Keratinocyte (primary cell): Measurements from ENCODE around the gene TMPRSS6. TPM values are rescaled to one million over a fixed set of nuclear protein-coding genes. Genes with fewer than 3 reads are reported as not detected.

ENCODE experiments used
- DNase-seq: peaks from one replicate; pipeline ENCODE4 v3.0.0-alpha.2; 2011; ENCODE audit warnings: low read depth, missing footprints, low spot score
- FAIRE-seq: peaks from 2 replicates; lab custom pipeline; 2011; peaks lifted over from hg19 to GRCh38; lab: Jason Lieb, UNC
- H2AFZ ChIP-seq: 2 replicates; pipeline ENCODE4 v1.6.0; 2012; ENCODE audit warnings: low read length, control low read depth, inconsistent platforms; ENCODE audit not compliant: control insufficient read depth
- H3K27ac ChIP-seq: 2 replicates; pipeline ENCODE4 v1.5.1; 2011; ENCODE audit warnings: low read length; ENCODE audit not compliant: control insufficient read depth, insufficient read depth
- H3K27me3 ChIP-seq: 3 replicates; pipeline ENCODE4 v1.6.0; 2011; ENCODE audit warnings: low read length; ENCODE audit not compliant: control insufficient read depth, insufficient read depth; ENCODE audit errors: extremely low read depth
- H3K36me3 ChIP-seq, 2 experiments: 2 replicates in 1 of 2; 3 replicates in 1 of 2; pipeline ENCODE4 v1.5.1; 2011; ENCODE audit warnings: low read length in 2 of 2, mild to moderate bottlenecking in 1 of 2; ENCODE audit not compliant: control insufficient read depth in 2 of 2, insufficient read depth in 2 of 2; ENCODE audit errors: extremely low read depth in 1 of 2
- H3K4me1 ChIP-seq: 3 replicates; pipeline ENCODE4 v1.5.1; 2011; ENCODE audit warnings: low read length; ENCODE audit not compliant: control insufficient read depth, insufficient read depth; ENCODE audit errors: extremely low read depth
- H3K4me2 ChIP-seq: 3 replicates; pipeline ENCODE4 v1.6.0; 2011; ENCODE audit warnings: low read depth, low read length; ENCODE audit not compliant: control insufficient read depth, insufficient read depth; ENCODE audit errors: extremely low read depth
- H3K4me3 ChIP-seq, 3 experiments: fragments of 200-600 bp in 1 of 3; sonication (generic) in 1 of 3; 2 replicates in 2 of 3; 3 replicates in 1 of 3; pipeline ENCODE4 v1.5.1; 2011 to 2016; ENCODE audit warnings: low read length in 3 of 3, mild to moderate bottlenecking in 3 of 3, control low read depth in 2 of 3, inconsistent platforms in 1 of 3, low read depth in 1 of 3, mixed read lengths in 1 of 3, mixed run types in 1 of 3, moderate library complexity in 1 of 3; ENCODE audit not compliant: control insufficient read depth in 2 of 3, insufficient read depth in 2 of 3; ENCODE audit errors: extremely low read depth in 1 of 3
- H3K79me2 ChIP-seq: 2 replicates; pipeline ENCODE4 v1.6.0; 2012; ENCODE audit warnings: low read length; ENCODE audit not compliant: control insufficient read depth, insufficient read depth
- H3K9ac ChIP-seq: 3 replicates; pipeline ENCODE4 v1.6.0; 2011; ENCODE audit warnings: low read length; ENCODE audit not compliant: control insufficient read depth, insufficient read depth; ENCODE audit errors: extremely low read depth
- H3K9me1 ChIP-seq: 3 replicates; pipeline ENCODE4 v1.6.0; 2011; ENCODE audit warnings: low read length; ENCODE audit not compliant: control insufficient read depth, insufficient read depth; ENCODE audit errors: extremely low read depth
- H3K9me3 ChIP-seq: 2 replicates; pipeline ENCODE4 v1.5.1; 2012; ENCODE audit warnings: low read depth, low read length; ENCODE audit not compliant: control insufficient read depth
- H4K20me1 ChIP-seq: 3 replicates; pipeline ENCODE4 v1.6.0; 2011; ENCODE audit warnings: low read length; ENCODE audit not compliant: control insufficient read depth, insufficient read depth; ENCODE audit errors: extremely low read depth
- CTCF ChIP-seq, 3 experiments: IDR thresholded peaks in 1 of 3; conservative IDR thresholded peaks in 1 of 3; optimal IDR thresholded peaks in 1 of 3; 2 replicates in 2 of 3; 3 replicates in 1 of 3; pipeline versions ENCODE3 to v1.5.1; 2011; ENCODE audit warnings: low read length in 3 of 3, mild to moderate bottlenecking in 3 of 3, moderate library complexity in 2 of 3, control low read depth in 1 of 3, inconsistent platforms in 1 of 3; ENCODE audit not compliant: insufficient read depth in 2 of 3; ENCODE audit errors: extremely low read depth in 1 of 3
- EZH2 ChIP-seq: IDR thresholded peaks from one replicate; pipeline ENCODE4 v1.6.1; 2012; ENCODE audit warnings: inconsistent platforms, mild to moderate bottlenecking, low read length, moderate library complexity
- dilution Hi-C: fragments of 300-500 bp; cut with MboI; formaldehyde crosslinking; loops from one replicate; pipeline ENCODE4 v1.7.0; 2020; ENCODE audit warnings: low sequenced_read_pairs; ENCODE audit not compliant: extremely low pct_ligation_motif_present
- polyA plus RNA-seq, 5 experiments: library from polyadenylated mRNA; depleted of rRNA in 3 of 5; stranded (reverse) in 3 of 5; stranded (forward) in 1 of 5; unstranded in 1 of 5; fragments of >200 nt; gene quantifications; 1 replicate in 1 of 5; 2 replicates in 3 of 5; 3 replicates in 1 of 5; pipeline versions ENCODE4 v1.2.1 to v1.2.3, GENCODE V29; 2011 to 2012; ENCODE audit warnings: missing spikeins in 2 of 5, low read depth in 1 of 5, low replicate concordance in 1 of 5

TMPRSS6 gene
- polyA plus RNA-seq, 1 donor (not counting 4 experiments of a cell fraction or from before 2014, with no cell fraction given) = not detected

- H3K9me3 ChIP-seq = no peaks in the 10 kb centered on the region
- no peak for TF ChIP-seq EZH2
- no peak for TF ChIP-seq CTCF (optimal IDR thresholded peaks at IDR 0.05 in 1 of 3, IDR thresholded peaks at IDR 0.05 in 1 of 3, conservative IDR thresholded peaks at IDR 0.05 in 1 of 3; ENCODE audit: extremely low read depth in 1 of 3, insufficient read depth in 2 of 3, low read length in 3 of 3)
- dilution Hi-C loops = no loop called here
- H3K9ac ChIP-seq = no peak overlapping the region
- no peak for DNase-seq
- no peak overlapping the region for H3K4me3 ChIP-seq
- H3K9me1 ChIP-seq = no peaks in the 10 kb centered on the region
- H3K27me3 ChIP-seq = no peaks in the 10 kb centered on the region
- FAIRE-seq = no peak
- H3K27ac ChIP-seq = no peak overlapping the region
- peaks cover 13 to 29% of the 10 kb centered on the region in 2 experiments for H3K36me3 ChIP-seq
- no peak overlapping the region for H3K4me2 ChIP-seq
- no peaks in the 10 kb centered on the region for H3K4me1 ChIP-seq
- no peaks in the 10 kb centered on the region for H4K20me1 ChIP-seq
- no peak overlapping the region for H2AFZ ChIP-seq
- H3K79me2 ChIP-seq = peaks cover 1% of the 10 kb centered on the region
Measured at GRCh38 chr22:37026325-37026724, 83.2 kb downstream of the TMPRSS6 start.

GRCh38 chr22:37025500-37026070, 83.9 kb downstream of the TMPRSS6 start:
- Histone ChIP-seq H3K4me3 (no peak overlapping the region), H3K4me1 (peaks cover under 1% of the 10 kb centered on the region), H3K9me3 (no peaks in the 10 kb centered on the region), H3K27me3 (no peaks in the 10 kb centered on the region), H3K79me2 (peaks cover 4% of the 10 kb centered on the region), H3K9me1 (no peaks in the 10 kb centered on the region), H3K27ac (no peak overlapping the region), H3K4me2 (no peak overlapping the region), H2AFZ (no peak overlapping the region), H4K20me1 (no peaks in the 10 kb centered on the region), H3K9ac (no peak overlapping the region), H3K36me3 (peaks cover 13 to 29% of the 10 kb centered on the region in 2 experiments)
- DNase-seq (no peak), FAIRE-seq (no peak)
- dilution Hi-C loops = no loop called here
- TF ChIP-seq CTCF (optimal IDR thresholded peaks at IDR 0.05 in 1 of 3, IDR thresholded peaks at IDR 0.05 in 1 of 3, conservative IDR thresholded peaks at IDR 0.05 in 1 of 3; ENCODE audit: extremely low read depth in 1 of 3, insufficient read depth in 2 of 3, low read length in 3 of 3) (no peak), EZH2 (no peak)
